T follicular helper cell (primary cell): Measurements from ENCODE around the gene UNC93A.
"Not testable (repeated sequence)": the region's sequence is repeated elsewhere in the genome, so short reads cannot be mapped to it uniquely, and the experiment has no call there.

Experiments
- DNase-seq: peaks from one replicate; pipeline ENCODE4 v3.0.0-alpha.2; 2020; ENCODE audit warnings: low read depth

Gene UNC93A

GRCh38 chr6:167270499-167271311, 20.4 kb upstream of the UNC93A start:
- DNase-seq: no peak

DNA sequence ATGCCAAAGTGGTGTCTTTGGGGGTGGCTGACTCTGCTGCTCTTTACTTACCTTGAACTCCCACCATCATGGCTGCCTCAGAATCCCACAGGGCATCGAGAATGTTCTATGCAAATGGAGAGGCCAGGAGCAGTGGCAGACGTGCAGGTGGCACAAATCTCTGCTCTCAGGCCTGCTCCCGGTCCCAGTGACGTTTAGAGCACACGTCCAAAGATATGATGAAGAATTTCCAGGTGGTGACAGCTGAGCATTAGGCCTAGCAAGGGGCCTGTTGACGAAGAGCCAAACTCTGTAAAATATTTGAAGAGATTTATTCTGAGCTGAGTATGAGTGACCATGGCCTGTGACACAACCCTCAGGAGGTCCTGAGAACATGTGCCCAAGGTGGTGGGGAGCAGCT, 19.0 kb upstream of the UNC93A start:
- DNase-seq: no peak

- DNase-seq: no peak
Observed at GRCh38 chr6:167272696-167273379, 18.3 kb upstream of the UNC93A start.

- DNase-seq: no peak
Observed at GRCh38 chr6:167274270-167274669, 16.8 kb upstream of the UNC93A start.

GRCh38 chr6:167275001-167275400, 16.1 kb upstream of the UNC93A start:
- no peak for DNase-seq

GRCh38 chr6:167275436-167275835, 15.7 kb upstream of the UNC93A start:
- no peak for DNase-seq

- DNase-seq: no peak
Observed at GRCh38 chr6:167276772-167277533, 14.2 kb upstream of the UNC93A start.

- DNase-seq: not testable (repeated sequence)
Observed at GRCh38 chr6:167278173-167278940, 12.8 kb upstream of the UNC93A start.

DNA sequence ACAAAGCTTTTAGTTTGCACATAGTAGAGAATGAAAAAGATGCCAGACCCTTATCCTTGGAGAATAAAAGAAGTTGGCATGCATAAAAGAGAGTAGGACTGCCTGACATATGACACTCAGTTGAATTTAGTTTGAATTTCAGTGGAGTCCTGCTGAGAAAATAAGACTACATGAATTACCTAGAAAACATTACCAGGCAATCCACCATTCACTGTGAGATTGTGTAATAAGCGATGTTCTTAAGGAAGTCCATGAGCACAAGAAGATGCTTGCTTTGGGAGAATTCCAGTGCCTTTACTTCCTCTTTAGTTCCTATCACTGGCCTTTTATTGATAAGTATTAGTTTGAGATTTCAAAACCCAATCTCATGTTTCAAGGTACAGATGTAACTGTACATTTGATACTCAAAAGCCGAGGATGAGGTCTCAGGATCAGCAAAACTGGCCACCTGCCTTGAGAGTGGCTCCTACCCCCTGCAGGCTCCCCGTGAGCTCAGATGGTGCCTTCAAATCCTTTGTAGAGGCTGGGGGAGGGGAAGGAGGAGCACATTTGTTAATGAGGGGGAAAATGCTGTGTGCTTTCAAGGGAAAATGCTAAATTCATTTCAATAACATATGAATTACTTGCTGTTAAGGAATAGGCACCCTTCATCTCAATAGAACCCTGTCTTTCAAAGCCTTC, 11.2 kb upstream of the UNC93A start:
- no peak for DNase-seq

- DNase-seq: not testable (repeated sequence)
Observed at GRCh38 chr6:167280466-167280865, 10.6 kb upstream of the UNC93A start.

DNA sequence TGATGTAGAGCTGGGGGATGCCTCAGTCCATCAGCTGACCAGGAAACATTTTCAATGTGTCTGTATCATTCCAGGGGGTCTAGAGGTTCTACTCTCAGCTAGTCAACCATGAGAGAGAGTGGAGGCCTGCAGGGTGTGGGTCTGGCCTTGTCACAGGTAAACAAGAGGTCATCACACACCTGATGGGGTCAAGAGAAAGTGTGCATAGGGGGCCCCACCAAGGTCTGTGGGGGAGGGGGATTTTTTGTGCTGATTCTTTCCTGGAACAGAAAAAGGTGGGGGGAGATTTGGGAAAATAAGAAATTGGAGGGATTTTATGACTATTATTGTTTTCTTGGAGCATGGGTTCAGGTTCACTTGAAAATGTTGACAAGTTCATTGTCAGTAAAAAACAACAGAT, 8.9 kb upstream of the UNC93A start:
- no peak for DNase-seq

DNA sequence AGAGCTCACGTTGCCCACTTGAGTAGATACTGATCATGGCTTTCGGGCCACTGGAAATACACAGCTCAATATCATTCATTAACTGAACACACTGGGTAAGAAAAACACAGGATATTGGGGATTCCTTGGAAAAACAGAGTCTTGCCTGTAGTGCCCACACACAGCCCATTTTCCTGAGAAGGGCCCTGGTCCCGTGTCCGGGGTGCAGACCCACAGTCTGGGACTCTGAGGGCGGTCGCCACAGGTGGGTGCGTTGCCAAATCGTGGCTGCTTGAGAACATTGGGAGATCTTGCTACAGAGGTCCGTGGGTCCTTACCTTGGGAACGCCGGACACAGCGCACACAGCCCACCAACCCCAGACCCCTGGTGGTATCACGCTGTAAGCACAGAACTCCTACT, 6.5 kb upstream of the UNC93A start:
- DNase-seq: not testable (repeated sequence)

DNA sequence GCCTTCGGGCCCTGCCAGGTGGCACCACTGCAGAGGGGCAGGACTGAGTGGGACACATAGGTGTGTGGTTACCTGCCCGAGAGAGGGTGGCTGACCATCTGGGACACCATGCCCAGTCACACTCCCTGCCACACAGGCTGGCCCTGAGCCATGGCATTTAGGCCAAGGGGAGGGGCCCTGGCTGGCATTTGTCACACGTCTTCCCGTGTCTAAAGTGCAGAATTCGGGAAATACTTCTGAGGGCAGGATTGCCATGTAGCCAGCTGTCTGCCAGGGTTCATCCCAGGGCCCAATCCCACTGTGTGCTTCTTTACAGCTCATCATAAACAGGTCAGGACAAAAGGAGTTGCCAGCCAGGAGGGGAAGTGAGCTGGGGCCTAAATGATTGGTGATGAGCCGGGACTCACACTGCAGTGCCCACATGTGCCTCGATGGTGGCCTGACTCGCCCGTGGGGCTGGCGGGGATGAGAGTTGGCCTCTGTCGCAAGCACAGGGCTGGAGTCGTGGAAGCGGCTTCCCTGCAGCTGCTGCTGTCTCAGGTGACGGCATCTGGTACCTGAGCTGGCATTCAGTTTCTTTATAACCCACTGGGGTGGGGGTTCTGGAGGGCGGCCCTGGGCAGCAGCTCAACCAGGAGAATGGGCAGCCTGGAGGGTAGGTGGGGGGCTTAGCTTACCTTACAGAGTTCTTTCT, 5.9 kb upstream of the UNC93A start:
- no peak for DNase-seq

- DNase-seq: no peak
Observed at GRCh38 chr6:167287513-167288048, 3.5 kb upstream of the UNC93A start.

DNA sequence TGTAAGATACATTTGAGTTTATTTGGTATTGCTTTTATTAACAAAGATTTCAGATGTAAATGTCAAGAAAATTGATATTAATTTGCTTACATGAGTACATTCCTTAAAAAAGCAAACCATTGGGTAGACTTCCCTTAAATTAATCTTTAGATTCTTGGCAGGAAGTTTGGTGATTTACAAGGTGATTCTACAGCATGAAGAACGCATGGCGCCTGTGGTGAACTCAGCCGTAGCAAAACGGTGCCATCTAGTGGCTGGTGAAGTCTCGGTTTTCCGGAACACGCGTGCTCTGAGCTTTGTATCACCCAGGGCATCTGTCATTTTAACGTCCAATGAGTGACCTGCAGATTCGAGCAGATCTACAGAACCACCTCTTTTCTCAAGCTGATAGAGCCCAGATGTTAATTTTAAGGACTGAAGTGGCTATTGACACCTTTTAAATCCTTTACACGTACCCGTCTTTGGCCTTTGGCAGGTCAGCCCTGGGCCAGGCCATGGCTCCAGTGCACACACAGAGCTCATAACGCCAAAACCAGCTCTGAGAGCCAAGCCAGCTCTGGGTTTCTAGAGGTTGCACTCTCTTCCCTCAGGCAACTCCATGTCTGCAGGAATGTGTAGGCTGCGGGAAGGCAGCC, 2.4 kb upstream of the UNC93A start:
- peak; percentile 9 for DNase-seq

DNA sequence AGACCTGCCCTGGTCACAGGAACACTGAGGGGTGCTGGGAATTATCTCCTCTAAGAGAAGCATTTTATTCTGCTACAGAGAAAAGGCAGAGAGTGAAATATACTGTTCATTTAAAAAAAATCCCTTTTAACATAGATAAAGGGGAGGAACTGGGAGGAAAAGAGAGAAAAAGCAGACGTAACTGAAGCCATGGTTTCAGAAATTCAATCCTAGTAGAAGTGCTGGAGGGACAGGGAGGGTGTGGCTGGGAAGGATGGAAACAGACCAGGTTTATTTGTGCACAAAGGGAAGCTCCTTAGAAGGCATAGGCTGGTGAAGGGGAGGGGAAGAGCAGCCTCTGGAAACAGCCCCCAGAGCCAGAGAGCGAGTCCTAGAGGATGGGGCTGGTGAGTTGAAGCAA, 1.8 kb upstream of the UNC93A start:
- DNase-seq: not testable (repeated sequence)

GRCh38 chr6:167291623-167292300, 647 bp downstream of the UNC93A start:
- no peak for DNase-seq

DNA sequence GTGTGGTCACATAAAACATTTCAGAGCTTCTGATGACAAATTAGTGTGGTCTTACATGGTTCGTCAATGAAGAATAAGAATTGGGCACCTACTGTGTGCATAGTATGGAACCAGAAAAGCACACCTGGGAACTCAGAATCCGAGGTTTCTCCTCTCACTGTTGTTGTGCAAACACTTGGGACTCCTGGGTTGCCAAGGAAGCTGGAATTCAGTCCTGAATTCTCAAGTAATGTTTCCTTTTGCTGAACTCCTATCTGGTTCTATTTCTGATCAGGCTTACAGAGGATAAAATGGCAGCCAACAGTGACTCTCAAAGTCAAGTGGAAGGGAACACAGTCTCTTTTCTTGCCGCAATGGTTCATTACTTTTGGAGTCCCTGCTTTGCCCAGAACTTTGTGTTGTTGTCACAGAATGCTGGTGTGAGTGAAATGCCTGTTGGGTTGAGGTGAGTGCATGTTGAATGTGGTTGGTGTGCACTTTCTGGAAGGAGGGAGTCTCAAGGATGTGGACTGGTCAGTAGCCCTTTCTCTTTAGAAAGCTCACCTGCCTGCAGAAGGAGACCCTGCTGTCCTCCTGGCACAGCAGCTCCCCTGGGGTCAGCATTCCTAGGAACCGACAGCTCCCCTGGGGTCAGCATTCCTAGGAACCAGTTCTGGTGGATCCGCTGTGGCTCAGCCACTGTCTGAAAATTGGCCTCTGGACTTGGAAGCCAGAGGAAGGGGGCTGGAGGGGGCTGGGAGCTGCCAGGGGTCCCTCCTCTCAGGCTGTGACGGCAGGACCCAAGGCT, 1.4 kb downstream of the UNC93A start:
- DNase-seq: no peak
